ENCODE data around the gene NKX6-2.

- TF ChIP-seq CTCF (IDR thresholded peaks at IDR 0.05; ENCODE audit: low read length) (no peak), EZH2 (IDR thresholded peaks at IDR 0.05; ENCODE audit: borderline replicate concordance, low read length) (no peak)
These were observed 27.9 kb upstream of the NKX6-2 start for GRCh38 chr10:132813560-132814468.
